NB4 (cell line): Measurements from ENCODE around the gene ZSWIM5.
A peak's percentile ranks its signal among the peaks of the same experiment; 100 is the strongest.
"Not testable (repeated sequence)": the region's sequence is repeated elsewhere in the genome, so short reads cannot be mapped to it uniquely, and the experiment has no call there.

Source experiments
- DNase-seq: peaks from one replicate; pipeline ENCODE4 v3.0.0; 2010; ENCODE audit warnings: low read depth
- H3K4me3 ChIP-seq: one replicate; pipeline ENCODE4 v1.5.1; 2011; ENCODE audit warnings: mild to moderate bottlenecking, low read depth, low read length, moderate library complexity
- MYC ChIP-seq: IDR thresholded peaks from 2 replicates; pipeline ENCODE4 v1.6.1; 2011; ENCODE audit warnings: low read depth, low read length
- POLR2A ChIP-seq: IDR thresholded peaks from 2 replicates; pipeline ENCODE4 v1.6.1; 2011; ENCODE audit warnings: mild to moderate bottlenecking; ENCODE audit not compliant: insufficient read length; ENCODE audit errors: extremely low read depth
- TF ChIP-seq, protein P1 (sequence below): IDR thresholded peaks from 2 replicates; pipeline ENCODE4 v1.6.1; 2011; ENCODE audit warnings: low read depth, low read length
- TF ChIP-seq, protein P2 (sequence below): IDR thresholded peaks from one replicate; pipeline ENCODE4 v1.5.1; 2012; ENCODE audit warnings: low read depth, low read length

The ZSWIM5 gene

DNA sequence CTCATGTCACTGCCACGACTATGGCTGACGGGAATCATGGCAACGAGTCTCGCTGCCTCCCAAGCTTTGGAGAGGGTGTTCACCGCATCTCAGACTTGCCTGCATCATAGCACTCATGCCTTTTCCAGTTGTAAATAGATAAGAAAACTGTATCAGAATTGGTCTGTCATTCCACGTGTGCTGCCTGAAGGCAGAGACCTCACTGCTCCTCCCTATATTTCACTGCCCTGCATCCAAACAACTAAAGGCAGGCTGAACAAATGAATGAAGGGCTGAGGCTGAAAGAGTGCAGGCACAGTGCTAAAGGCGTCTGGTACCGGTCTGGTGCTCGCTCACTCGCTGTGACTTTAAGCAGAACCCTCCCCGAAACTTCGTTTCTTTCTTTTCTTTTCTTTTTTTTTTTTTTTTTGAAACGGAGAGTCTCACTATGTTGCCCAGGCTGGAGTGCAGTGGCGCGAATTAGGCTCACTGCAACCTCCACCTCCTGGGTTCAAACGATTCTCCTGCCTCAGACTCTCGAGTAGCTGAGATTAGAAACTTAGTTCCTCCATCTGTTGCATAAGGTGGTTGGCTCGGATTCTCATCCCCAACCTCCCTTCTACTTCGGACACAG lies 220.6 kb downstream of the ZSWIM5 start:
- no peak for TF ChIP-seq POLR2A
- TF ChIP-seq, protein P1, sequence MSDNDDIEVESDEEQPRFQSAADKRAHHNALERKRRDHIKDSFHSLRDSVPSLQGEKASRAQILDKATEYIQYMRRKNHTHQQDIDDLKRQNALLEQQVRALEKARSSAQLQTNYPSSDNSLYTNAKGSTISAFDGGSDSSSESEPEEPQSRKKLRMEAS, result no peak
- no peak for TF ChIP-seq MYC
- TF ChIP-seq, protein P2, sequence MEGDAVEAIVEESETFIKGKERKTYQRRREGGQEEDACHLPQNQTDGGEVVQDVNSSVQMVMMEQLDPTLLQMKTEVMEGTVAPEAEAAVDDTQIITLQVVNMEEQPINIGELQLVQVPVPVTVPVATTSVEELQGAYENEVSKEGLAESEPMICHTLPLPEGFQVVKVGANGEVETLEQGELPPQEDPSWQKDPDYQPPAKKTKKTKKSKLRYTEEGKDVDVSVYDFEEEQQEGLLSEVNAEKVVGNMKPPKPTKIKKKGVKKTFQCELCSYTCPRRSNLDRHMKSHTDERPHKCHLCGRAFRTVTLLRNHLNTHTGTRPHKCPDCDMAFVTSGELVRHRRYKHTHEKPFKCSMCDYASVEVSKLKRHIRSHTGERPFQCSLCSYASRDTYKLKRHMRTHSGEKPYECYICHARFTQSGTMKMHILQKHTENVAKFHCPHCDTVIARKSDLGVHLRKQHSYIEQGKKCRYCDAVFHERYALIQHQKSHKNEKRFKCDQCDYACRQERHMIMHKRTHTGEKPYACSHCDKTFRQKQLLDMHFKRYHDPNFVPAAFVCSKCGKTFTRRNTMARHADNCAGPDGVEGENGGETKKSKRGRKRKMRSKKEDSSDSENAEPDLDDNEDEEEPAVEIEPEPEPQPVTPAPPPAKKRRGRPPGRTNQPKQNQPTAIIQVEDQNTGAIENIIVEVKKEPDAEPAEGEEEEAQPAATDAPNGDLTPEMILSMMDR, result no peak
- H3K4me3 ChIP-seq, result peak overlapping the region; percentile 88
- no peak for DNase-seq

DNA sequence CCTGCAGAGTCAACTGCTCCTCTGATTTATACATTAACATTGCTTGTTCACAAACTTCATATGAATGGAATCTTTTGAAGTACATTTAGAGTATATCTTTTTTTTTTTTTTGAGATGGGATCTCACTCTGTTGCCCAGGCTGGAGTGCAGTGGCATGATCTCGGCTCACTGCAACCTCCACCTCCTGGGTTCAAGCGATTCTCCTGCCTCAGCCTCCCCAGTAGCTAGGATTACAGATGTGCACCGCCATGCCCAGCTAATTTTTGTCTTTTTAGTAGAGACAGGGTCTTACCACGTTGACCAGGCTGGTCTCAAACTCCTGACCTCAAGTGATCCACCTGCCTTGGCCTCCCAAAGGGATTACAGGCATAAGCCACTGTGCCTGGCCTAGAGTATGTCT lies 229.0 kb downstream of the ZSWIM5 start:
- not testable (repeated sequence) for DNase-seq, H3K4me3 ChIP-seq

DNA sequence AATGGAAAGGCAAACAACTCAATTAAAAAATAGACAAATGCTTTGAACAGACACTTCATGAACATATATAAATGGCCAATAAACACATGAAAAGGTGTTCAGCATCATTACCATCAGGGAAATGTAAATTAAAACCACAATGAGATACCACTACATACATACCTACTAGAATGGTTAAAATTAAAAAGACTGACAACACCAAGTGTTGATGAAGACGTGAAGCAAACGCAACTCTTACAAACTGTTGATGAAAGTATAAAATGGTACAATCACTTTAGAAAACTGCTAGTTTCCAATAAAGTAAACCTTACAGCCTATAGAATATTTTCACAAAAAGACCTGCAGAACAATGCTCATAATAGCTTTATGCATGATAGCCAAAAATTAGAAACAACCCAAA lies 230.2 kb downstream of the ZSWIM5 start:
- H3K4me3 ChIP-seq, result no peak overlapping the region
- DNase-seq, result no peak
- TF ChIP-seq, protein P1, result no peak

DNA sequence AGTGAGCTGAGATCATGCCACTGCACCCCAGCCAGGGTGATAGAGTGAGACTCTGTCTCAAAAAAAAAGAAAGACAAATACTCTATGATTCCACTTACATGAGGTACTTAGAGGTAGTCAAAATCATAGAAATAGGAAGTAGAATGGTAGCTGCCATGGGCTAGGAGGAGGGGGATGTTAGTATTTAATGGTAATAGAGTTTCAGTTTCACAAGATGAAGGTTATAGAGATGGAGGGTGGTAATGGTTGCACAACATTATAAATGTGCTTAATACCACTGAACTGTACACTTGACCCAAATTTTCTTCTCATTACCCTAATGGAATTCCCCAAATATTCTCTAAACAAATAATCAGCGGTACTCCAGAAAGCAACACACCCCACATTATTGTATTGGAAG lies 232.8 kb downstream of the ZSWIM5 start:
- no peak for TF ChIP-seq POLR2A
- H3K4me3 ChIP-seq, result no peak overlapping the region

DNA sequence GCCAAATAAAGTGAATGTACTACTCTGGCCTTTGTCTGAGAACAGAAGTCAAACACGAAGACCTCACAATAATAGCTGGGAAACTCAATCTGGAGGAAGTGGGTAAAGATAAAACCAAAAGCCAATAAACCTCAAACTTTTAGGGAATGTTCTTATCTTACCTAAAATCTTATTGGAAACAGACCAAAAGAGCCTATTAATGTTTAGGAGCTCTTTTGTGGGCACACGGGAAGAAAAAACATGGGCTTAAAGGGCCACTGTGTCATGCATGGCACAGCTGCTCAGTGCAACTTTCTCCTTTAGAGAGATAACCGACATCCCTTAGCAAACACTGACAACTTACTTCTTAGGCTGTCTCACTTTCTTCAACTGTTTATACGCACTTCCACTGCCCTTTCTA lies 236.1 kb downstream of the ZSWIM5 start:
- no peak for DNase-seq
- TF ChIP-seq, protein P2, result no peak
- no peak for TF ChIP-seq MYC
- no peak for TF ChIP-seq POLR2A
- TF ChIP-seq, protein P1, result no peak
- no peak overlapping the region for H3K4me3 ChIP-seq

More for the DNA sequence above, 232.8 kb downstream of the ZSWIM5 start:
- peak; percentile 19 for DNase-seq
